GM21423 (cell line): ENCODE data around the gene TTLL6.

Source experiments
- ATAC-seq: cut with Tn5 transposase; IDR thresholded peaks from one replicate; pipeline ENCODE4 v1.9.1; 2021; ENCODE audit warnings: mild to moderate bottlenecking, moderate library complexity; ENCODE audit not compliant: unreplicated experiment

Gene TTLL6

GRCh38 chr17:48767263-48767774 lies 49.7 kb downstream of the TTLL6 start:
- ATAC-seq = no peak

- no peak for ATAC-seq
Observed at GRCh38 chr17:48761114-48761513, 55.9 kb downstream of the TTLL6 start.

- no peak for ATAC-seq
Observed at GRCh38 chr17:48760411-48760810, 56.6 kb downstream of the TTLL6 start.

GRCh38 chr17:48759288-48759687 lies 57.7 kb downstream of the TTLL6 start:
- no peak for ATAC-seq

GRCh38 chr17:48757524-48757961 lies 59.5 kb downstream of the TTLL6 start:
- no peak for ATAC-seq

- ATAC-seq = no peak
Observed at GRCh38 chr17:48756830-48757251, 60.2 kb downstream of the TTLL6 start.

- no peak for ATAC-seq
Observed at GRCh38 chr17:48755356-48755755, 61.7 kb downstream of the TTLL6 start.

GRCh38 chr17:48754500-48755261 lies 62.3 kb downstream of the TTLL6 start:
- no peak for ATAC-seq

- ATAC-seq = no peak
Observed at GRCh38 chr17:48753794-48754499, 63.1 kb downstream of the TTLL6 start.

GRCh38 chr17:48752399-48753288 lies 64.4 kb downstream of the TTLL6 start:
- no peak for ATAC-seq

GRCh38 chr17:48751733-48752398 lies 65.2 kb downstream of the TTLL6 start:
- ATAC-seq = no peak

- no peak for ATAC-seq
Observed at GRCh38 chr17:48751172-48751571, 65.9 kb downstream of the TTLL6 start.

GRCh38 chr17:48749621-48750553 lies 67.1 kb downstream of the TTLL6 start:
- ATAC-seq = no peak

GRCh38 chr17:48748718-48749566 lies 68.1 kb downstream of the TTLL6 start:
- ATAC-seq = no peak

GRCh38 chr17:48747445-48748363 lies 69.3 kb downstream of the TTLL6 start:
- no peak for ATAC-seq

- ATAC-seq = no peak
Observed at GRCh38 chr17:48746916-48747444, 70.0 kb downstream of the TTLL6 start.
